A549 (cell line): ENCODE measurements around the gene MYO1E. TPM values are rescaled to one million over a fixed set of nuclear protein-coding genes. Genes with fewer than 3 reads are reported as not detected.

ENCODE experiments used
- ATAC-seq, 2 experiments: fragments of 200-7000 bp in 1 of 2; fragments of >200 bp in 1 of 2; cut with Nextera tagmentation in 1 of 2; cut with Tn5 transposase in 1 of 2; 3 replicates each; pipeline versions ENCODE4 v1.8.0 to v1.9.1; 2018 to 2020; ENCODE audit warnings: mild to moderate bottlenecking in 1 of 2, moderate library complexity in 1 of 2
- CTCF ChIA-PET: fragments of 300-600 bp; sonication (Branson Sonifier 250); formaldehyde crosslinking; extraction: SDS; loops from one replicate; lab custom pipeline; 2021; ENCODE audit warnings: antibody characterized with exemption, inconsistent platforms; lab: Yijun Ruan, JAX
- POLR2A ChIA-PET: fragments of 350-600 bp; formaldehyde crosslinking; extraction: SDS; loops from one replicate; lab custom pipeline; 2021; ENCODE audit warnings: antibody characterized with exemption, inconsistent platforms; lab: Yijun Ruan, JAX
- DNase-seq, 2 experiments: peaks; one replicate each; pipeline versions ENCODE4 v3.0.0 to v3.0.0-alpha.2; 2011 to 2016; ENCODE audit warnings: low read depth in 1 of 2, low spot score in 1 of 2
- FAIRE-seq: peaks from 2 replicates; lab custom pipeline; 2011; peaks lifted over from hg19 to GRCh38; lab: Jason Lieb, UNC
- H3K27ac ChIP-seq, 2 experiments: fragments of >200 bp; sonication (Bioruptor Twin); formaldehyde crosslinking; 3 replicates each; pipeline ENCODE4 v1.5.1; 2016 to 2017
- H3K4me1 ChIP-seq: fragments of >200 bp; sonication (Bioruptor Twin); formaldehyde crosslinking; 3 replicates; pipeline ENCODE4 v1.6.1; 2016
- H3K4me2 ChIP-seq: fragments of >200 bp; sonication (Bioruptor Twin); formaldehyde crosslinking; 3 replicates; pipeline ENCODE4 v1.6.1; 2016
- H3K4me3 ChIP-seq: fragments of >200 bp; sonication (Bioruptor Twin); formaldehyde crosslinking; 3 replicates; pipeline ENCODE4 v1.5.1; 2016
- H3K9me3 ChIP-seq: fragments of >200 bp; sonication (Bioruptor Twin); formaldehyde crosslinking; 3 replicates; pipeline ENCODE4 v1.6.1; 2016
- BHLHE40 ChIP-seq: IDR thresholded peaks from 2 replicates; pipeline ENCODE4 v1.6.1; 2012; ENCODE audit warnings: low read depth, low read length, inconsistent platforms
- CBX2 ChIP-seq: fragments of 200-600 bp; sonication (generic); IDR thresholded peaks from 2 replicates; pipeline ENCODE4 v1.6.1; 2016; ENCODE audit warnings: low read depth, mild to moderate bottlenecking, borderline replicate concordance
- CEBPB ChIP-seq, 2 experiments: fragments of >200 bp in 1 of 2; sonication (Bioruptor Twin) in 1 of 2; formaldehyde crosslinking in 1 of 2; IDR thresholded peaks; 2 replicates each; pipeline ENCODE4 v1.6.1; 2012 to 2016
- FOSB ChIP-seq: fragments of 250-450 bp; sonication (Bioruptor Pico); IDR thresholded peaks from 2 replicates; pipeline ENCODE4 v1.5.0; 2020; ENCODE audit warnings: mild to moderate bottlenecking, moderate library complexity
- FOXS1 ChIP-seq: fragments of 250-450 bp; sonication (Bioruptor Pico); IDR thresholded peaks from 2 replicates; pipeline ENCODE4 v1.5.0; 2020; ENCODE audit warnings: mild to moderate bottlenecking, moderate library complexity
- GATA3 ChIP-seq: IDR thresholded peaks from 2 replicates; pipeline ENCODE4 v1.6.1; 2012; ENCODE audit warnings: borderline replicate concordance
- HDAC2 ChIP-seq: fragments of 200-600 bp; sonication (generic); IDR thresholded peaks from 2 replicates; pipeline ENCODE4 v1.6.1; 2016
- MAFK ChIP-seq: fragments of 450-650 bp; IDR thresholded peaks from 2 replicates; pipeline ENCODE4 v1.6.1; 2014; ENCODE audit not compliant: partially characterized antibody
- MAZ ChIP-seq: fragments of 150-350 bp; IDR thresholded peaks from 2 replicates; pipeline ENCODE4 v1.6.1; 2014; ENCODE audit warnings: antibody characterized with exemption, low read depth, low read length, borderline replicate concordance
- NR3C1 ChIP-seq: fragments of >200 bp; sonication (Bioruptor Twin); formaldehyde crosslinking; IDR thresholded peaks from 3 replicates; pipeline ENCODE4 v1.6.1; 2017
- POLR2AphosphoS2 ChIP-seq: conservative IDR thresholded peaks from 2 replicates; pipeline ENCODE4 v1.6.1; 2012; ENCODE audit warnings: low read length, improper control_type of control experiment, inconsistent platforms
- RAD21 ChIP-seq, 2 experiments: fragments of >200 bp in 1 of 2; sonication (Bioruptor Twin) in 1 of 2; formaldehyde crosslinking in 1 of 2; IDR thresholded peaks in 1 of 2; conservative IDR thresholded peaks in 1 of 2; 2 replicates in 1 of 2; 3 replicates in 1 of 2; pipeline ENCODE4 v1.6.1; 2012 to 2018; ENCODE audit warnings: inconsistent platforms in 1 of 2
- RCOR1 ChIP-seq: fragments of 150-350 bp; IDR thresholded peaks from 2 replicates; pipeline ENCODE4 v1.6.1; 2014; ENCODE audit warnings: antibody characterized with exemption, low read length, low read depth
- RFX5 ChIP-seq: fragments of 450-650 bp; IDR thresholded peaks from 2 replicates; pipeline ENCODE4 v1.7.1; 2014; ENCODE audit warnings: antibody characterized with exemption, mild to moderate bottlenecking, moderate library complexity
- RNF2 ChIP-seq: fragments of 200-600 bp; sonication (generic); IDR thresholded peaks from 2 replicates; pipeline ENCODE4 v1.6.1; 2016; ENCODE audit warnings: low read depth, mild to moderate bottlenecking, antibody characterized with exemption, moderate library complexity, borderline replicate concordance
- TP53 ChIP-seq: fragments of 250-450 bp; sonication (Bioruptor Pico); IDR thresholded peaks from 2 replicates; pipeline ENCODE4 v1.5.0; 2021; ENCODE audit warnings: mild to moderate bottlenecking, moderate library complexity
- ZSCAN20 ChIP-seq: fragments of 250-450 bp; sonication (Bioruptor Pico); IDR thresholded peaks from 2 replicates; pipeline ENCODE4 v1.8.0; 2022; ENCODE audit warnings: mild to moderate bottlenecking, moderate library complexity
- WGBS: methylation state at CpG from one replicate; pipeline ENCODE4 v1.1.6; 2017; ENCODE audit errors: missing lambda C conversion rate; 5-methylcytosine and 5-hydroxymethylcytosine counted together
- polyA plus RNA-seq, 4 experiments: library from polyadenylated mRNA; depleted of rRNA in 3 of 4; stranded (reverse); fragments of >200 nt; fragmentation: RNase III in 1 of 4; extraction: RNeasy Plus Mini Kit Qiagen cat#74134 plus additional on column Dnase treatment in 1 of 4; gene quantifications; 2 replicates in 3 of 4; 3 replicates in 1 of 4; pipeline ENCODE4 v1.2.3, GENCODE V29; 2011 to 2017
- TF ChIP-seq, protein P1 (sequence below): fragments of >200 bp; sonication (Bioruptor Twin); formaldehyde crosslinking; IDR thresholded peaks from 3 replicates; pipeline ENCODE4 v1.5.1; 2016
- TF ChIP-seq, protein P2 (sequence below): IDR thresholded peaks from 2 replicates; pipeline ENCODE4 v1.6.1; 2012
- TF ChIP-seq, protein P3 (sequence below): fragments of 250-450 bp; sonication (Bioruptor Pico); IDR thresholded peaks from 2 replicates; pipeline ENCODE4 v1.5.0; 2020; ENCODE audit warnings: low read depth, mild to moderate bottlenecking, moderate library complexity
- TF ChIP-seq, protein P4 (sequence below): IDR thresholded peaks from 2 replicates; pipeline ENCODE4 v1.6.1; 2012; ENCODE audit warnings: low read depth, borderline replicate concordance
- TF ChIP-seq, protein P5 (sequence below): fragments of 150-350 bp; IDR thresholded peaks from 2 replicates; pipeline ENCODE4 v1.6.1; 2014; ENCODE audit warnings: low read depth, mild to moderate bottlenecking, low read length

Gene MYO1E
- polyA plus RNA-seq, 2 of the 4 experiments (the other 2 are of a cell fraction) = 202 to 497 TPM

DNA sequence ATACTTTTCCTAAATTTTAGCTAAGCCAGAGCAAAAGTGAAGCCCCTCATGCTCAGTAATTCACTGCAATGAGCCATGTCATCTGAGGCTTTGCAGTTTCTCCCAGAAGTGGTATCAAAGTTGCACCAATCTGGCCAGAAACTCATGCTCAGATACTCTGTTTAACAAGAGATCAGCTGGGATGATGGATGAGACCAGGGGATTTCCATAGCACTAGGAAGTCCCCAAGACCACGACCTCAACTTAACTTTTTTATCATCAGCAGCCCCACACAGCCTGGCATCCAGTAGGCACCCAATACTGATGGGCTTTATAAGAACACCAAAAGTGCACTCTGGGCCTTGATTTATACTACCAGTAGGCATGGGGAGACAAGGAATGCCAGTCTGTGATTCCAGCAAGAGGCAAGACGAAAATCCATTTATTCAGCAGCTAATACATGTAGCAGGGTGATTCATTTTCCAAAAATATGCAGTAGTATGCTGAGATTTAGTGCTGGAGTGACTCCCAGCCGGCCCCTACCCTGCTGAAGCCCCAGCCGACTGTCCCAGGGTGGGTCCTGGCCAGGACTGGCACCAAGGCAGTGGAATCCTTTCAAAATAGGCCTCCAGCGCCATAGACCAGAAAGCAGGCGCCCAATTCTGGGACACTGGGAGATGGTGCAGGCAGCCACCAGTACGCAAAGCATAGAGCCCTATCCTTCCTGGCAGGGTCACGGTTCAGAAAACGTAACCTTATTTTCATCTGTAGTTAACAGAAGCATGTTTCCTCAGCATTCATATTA is 166.6 kb downstream of the MYO1E start:
- Histone ChIP-seq H3K4me2 (no peak overlapping the region), H3K4me3 (no peak overlapping the region), H3K4me1 (peaks cover 5% of the 10 kb centered on the region), H3K9me3 (no peaks in the 10 kb centered on the region), H3K27ac (peak overlapping the region in 1 of 2 experiments; percentile 24; a peak in 3 of 6 replicates)
- DNase-seq = no peak
- no peak for ATAC-seq
- POLR2A ChIA-PET = no interaction called here
- CTCF ChIA-PET = interaction anchor here (1.7 to 2.6 kb wide), 2 partner anchors 90 to 287 kb away, joined by 5 to 8 read pairs; no protein-coding TSS in a partner anchor
- WGBS = 82% methylated on average over 9 of the region's 9 CpGs
- no peak for TF ChIP-seq CBX2
- no peak for TF ChIP-seq TP53 (CRISPR knock-in tag)
- TF ChIP-seq MAFK = no peak
- TF ChIP-seq, protein P1, sequence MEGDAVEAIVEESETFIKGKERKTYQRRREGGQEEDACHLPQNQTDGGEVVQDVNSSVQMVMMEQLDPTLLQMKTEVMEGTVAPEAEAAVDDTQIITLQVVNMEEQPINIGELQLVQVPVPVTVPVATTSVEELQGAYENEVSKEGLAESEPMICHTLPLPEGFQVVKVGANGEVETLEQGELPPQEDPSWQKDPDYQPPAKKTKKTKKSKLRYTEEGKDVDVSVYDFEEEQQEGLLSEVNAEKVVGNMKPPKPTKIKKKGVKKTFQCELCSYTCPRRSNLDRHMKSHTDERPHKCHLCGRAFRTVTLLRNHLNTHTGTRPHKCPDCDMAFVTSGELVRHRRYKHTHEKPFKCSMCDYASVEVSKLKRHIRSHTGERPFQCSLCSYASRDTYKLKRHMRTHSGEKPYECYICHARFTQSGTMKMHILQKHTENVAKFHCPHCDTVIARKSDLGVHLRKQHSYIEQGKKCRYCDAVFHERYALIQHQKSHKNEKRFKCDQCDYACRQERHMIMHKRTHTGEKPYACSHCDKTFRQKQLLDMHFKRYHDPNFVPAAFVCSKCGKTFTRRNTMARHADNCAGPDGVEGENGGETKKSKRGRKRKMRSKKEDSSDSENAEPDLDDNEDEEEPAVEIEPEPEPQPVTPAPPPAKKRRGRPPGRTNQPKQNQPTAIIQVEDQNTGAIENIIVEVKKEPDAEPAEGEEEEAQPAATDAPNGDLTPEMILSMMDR = no peak
- no peak for TF ChIP-seq RFX5
- TF ChIP-seq, protein P2, sequence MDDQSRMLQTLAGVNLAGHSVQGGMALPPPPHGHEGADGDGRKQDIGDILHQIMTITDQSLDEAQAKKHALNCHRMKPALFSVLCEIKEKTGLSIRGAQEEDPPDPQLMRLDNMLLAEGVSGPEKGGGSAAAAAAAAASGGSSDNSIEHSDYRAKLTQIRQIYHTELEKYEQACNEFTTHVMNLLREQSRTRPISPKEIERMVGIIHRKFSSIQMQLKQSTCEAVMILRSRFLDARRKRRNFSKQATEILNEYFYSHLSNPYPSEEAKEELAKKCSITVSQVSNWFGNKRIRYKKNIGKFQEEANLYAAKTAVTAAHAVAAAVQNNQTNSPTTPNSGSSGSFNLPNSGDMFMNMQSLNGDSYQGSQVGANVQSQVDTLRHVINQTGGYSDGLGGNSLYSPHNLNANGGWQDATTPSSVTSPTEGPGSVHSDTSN = no peak
- TF ChIP-seq NR3C1 = no peak
- TF ChIP-seq ZSCAN20 = no peak
- TF ChIP-seq, protein P3, sequence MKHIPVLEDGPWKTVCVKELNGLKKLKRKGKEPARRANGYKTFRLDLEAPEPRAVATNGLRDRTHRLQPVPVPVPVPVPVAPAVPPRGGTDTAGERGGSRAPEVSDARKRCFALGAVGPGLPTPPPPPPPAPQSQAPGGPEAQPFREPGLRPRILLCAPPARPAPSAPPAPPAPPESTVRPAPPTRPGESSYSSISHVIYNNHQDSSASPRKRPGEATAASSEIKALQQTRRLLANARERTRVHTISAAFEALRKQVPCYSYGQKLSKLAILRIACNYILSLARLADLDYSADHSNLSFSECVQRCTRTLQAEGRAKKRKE (CRISPR knock-in tag) = no peak
- TF ChIP-seq, protein P4, sequence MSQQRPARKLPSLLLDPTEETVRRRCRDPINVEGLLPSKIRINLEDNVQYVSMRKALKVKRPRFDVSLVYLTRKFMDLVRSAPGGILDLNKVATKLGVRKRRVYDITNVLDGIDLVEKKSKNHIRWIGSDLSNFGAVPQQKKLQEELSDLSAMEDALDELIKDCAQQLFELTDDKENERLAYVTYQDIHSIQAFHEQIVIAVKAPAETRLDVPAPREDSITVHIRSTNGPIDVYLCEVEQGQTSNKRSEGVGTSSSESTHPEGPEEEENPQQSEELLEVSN = no peak
- no peak for TF ChIP-seq GATA3
- TF ChIP-seq RCOR1 = no peak
- TF ChIP-seq BHLHE40 = no peak
- TF ChIP-seq, protein P5, sequence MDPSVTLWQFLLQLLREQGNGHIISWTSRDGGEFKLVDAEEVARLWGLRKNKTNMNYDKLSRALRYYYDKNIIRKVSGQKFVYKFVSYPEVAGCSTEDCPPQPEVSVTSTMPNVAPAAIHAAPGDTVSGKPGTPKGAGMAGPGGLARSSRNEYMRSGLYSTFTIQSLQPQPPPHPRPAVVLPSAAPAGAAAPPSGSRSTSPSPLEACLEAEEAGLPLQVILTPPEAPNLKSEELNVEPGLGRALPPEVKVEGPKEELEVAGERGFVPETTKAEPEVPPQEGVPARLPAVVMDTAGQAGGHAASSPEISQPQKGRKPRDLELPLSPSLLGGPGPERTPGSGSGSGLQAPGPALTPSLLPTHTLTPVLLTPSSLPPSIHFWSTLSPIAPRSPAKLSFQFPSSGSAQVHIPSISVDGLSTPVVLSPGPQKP = no peak
- TF ChIP-seq FOSB = no peak
- no peak for TF ChIP-seq HDAC2
- no peak for FAIRE-seq

DNA sequence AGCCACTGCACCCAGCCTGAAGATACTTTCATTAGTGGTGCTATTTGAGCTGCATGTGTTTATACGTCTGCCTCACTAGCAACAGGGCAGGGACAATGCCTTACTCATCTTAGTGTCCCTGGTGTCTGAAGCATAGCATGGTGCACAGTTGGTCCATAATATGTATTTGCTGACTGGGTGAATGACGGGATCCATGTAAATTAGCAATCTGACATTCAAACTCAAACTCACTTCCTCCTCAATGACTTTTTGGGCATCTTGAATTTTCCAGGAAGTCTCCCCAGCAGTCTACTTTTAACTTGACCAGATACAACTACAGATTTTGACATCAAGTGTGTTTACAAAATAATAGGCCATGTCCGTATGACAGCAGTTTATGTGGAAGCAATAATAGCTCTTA is 169.0 kb downstream of the MYO1E start:
- CTCF ChIA-PET = interaction anchor here (0.8 to 2.6 kb wide), 6 partner anchors 7 to 289 kb away, joined by 3 to 8 read pairs (median 4); no protein-coding TSS in a partner anchor
- POLR2A ChIA-PET = no interaction called here
- no peak overlapping the region for H3K4me2 ChIP-seq
- TF ChIP-seq MAZ (no peak), CEBPB (IDR thresholded peaks at IDR 0.05) (no peak), FOXS1 (CRISPR knock-in tag) (no peak), MAFK (peak; percentile 16), RAD21 (conservative IDR thresholded peaks at IDR 0.05 in 1 of 2, IDR thresholded peaks at IDR 0.05 in 1 of 2) (no peak), RNF2 (no peak), POLR2AphosphoS2 (no peak)
- TF ChIP-seq, protein P2 = no peak
- FAIRE-seq (peak; percentile 59), DNase-seq (no peak), ATAC-seq (no peak)
- no peak overlapping the region for H3K4me3 ChIP-seq
- peak overlapping the region in 1 of 2 experiments; percentile 1; a peak in 1 of 6 replicates for H3K27ac ChIP-seq
- no peaks in the 10 kb centered on the region for H3K9me3 ChIP-seq
- 95% methylated on average over 3 of the region's 3 CpGs for WGBS
- peaks cover 29% of the 10 kb centered on the region for H3K4me1 ChIP-seq
